ENCODE results near the gene KIF13A.
"Not testable (repeated sequence)": the region's sequence is repeated elsewhere in the genome, so short reads cannot be mapped to it uniquely, and the experiment has no call there.

Gene KIF13A

DNA sequence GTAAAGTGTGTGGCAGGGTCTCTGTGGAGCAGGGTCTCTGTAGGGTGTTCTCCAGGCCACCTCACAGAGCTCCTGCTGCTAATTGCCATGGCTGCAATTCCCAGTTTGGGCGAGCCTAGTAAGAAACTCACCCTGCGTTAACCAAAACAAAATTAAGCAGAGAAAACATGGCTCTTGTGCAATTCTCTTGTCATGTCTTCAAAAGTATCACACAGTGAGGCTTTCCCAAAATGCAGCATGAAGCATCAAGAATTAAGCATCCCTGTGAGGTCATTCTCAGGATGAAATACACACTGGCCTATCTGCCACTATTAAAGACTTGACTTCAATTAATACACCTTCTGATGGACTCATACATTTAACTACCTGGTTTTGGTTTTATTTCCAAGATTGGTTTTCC is 72.8 kb downstream of the KIF13A start:
- H3K4me3 ChIP-seq (IDR thresholded peaks at IDR 0.05; ENCODE audit: insufficient read depth, low read depth, low read length) = no peak overlapping the region
- H4K20me1 ChIP-seq (ENCODE audit: insufficient read depth) = no peaks in the 10 kb centered on the region
- H3K27me3 ChIP-seq (ENCODE audit: insufficient read depth, low read depth) = no peaks in the 10 kb centered on the region
- no peak overlapping the region for H3K4me2 ChIP-seq
- no peak overlapping the region for H3K9ac ChIP-seq
- H3K27ac ChIP-seq = no peak overlapping the region
- H3K36me3 ChIP-seq (ENCODE audit: insufficient read depth) = no peaks in the 10 kb centered on the region
- H2AFZ ChIP-seq (ENCODE audit: low read depth) = no peak overlapping the region
- H3K79me2 ChIP-seq (ENCODE audit: insufficient read depth, low read depth) = no peaks in the 10 kb centered on the region
- TF ChIP-seq, protein P1, sequence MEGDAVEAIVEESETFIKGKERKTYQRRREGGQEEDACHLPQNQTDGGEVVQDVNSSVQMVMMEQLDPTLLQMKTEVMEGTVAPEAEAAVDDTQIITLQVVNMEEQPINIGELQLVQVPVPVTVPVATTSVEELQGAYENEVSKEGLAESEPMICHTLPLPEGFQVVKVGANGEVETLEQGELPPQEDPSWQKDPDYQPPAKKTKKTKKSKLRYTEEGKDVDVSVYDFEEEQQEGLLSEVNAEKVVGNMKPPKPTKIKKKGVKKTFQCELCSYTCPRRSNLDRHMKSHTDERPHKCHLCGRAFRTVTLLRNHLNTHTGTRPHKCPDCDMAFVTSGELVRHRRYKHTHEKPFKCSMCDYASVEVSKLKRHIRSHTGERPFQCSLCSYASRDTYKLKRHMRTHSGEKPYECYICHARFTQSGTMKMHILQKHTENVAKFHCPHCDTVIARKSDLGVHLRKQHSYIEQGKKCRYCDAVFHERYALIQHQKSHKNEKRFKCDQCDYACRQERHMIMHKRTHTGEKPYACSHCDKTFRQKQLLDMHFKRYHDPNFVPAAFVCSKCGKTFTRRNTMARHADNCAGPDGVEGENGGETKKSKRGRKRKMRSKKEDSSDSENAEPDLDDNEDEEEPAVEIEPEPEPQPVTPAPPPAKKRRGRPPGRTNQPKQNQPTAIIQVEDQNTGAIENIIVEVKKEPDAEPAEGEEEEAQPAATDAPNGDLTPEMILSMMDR (conservative IDR thresholded peaks at IDR 0.05; ENCODE audit: low read depth, low read length) = no peak
- peaks cover 9% of the 10 kb centered on the region for H3K4me1 ChIP-seq (ENCODE audit: low read depth, poor library complexity, severe bottlenecking)

DNA sequence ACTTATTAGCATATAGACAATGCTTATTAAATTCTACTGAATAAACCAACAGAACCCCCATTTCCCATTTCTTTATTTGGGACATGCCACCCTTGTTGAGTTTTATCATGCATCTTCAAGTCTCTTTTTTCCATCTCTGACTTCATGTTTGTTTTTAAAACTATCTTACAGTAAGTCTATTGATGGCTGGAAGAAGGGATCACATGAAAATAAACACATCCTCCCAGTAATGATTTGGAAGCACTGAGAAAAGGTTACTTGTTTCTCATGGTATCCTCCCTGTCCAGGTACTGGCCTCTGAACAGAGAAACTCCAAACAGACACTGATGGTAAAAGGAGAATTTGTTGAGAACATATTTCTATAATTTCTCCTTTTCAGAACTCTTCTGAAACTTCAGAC is 74.9 kb downstream of the KIF13A start:
- no peak overlapping the region for H3K9ac ChIP-seq
- peaks cover 20% of the 10 kb centered on the region for H3K4me1 ChIP-seq (ENCODE audit: low read depth, poor library complexity, severe bottlenecking)
- no peak overlapping the region for H3K27ac ChIP-seq
- no peak overlapping the region for H3K4me3 ChIP-seq (IDR thresholded peaks at IDR 0.05; ENCODE audit: insufficient read depth, low read depth, low read length)
- TF ChIP-seq, protein P1 (conservative IDR thresholded peaks at IDR 0.05; ENCODE audit: low read depth, low read length) = no peak
- no peaks in the 10 kb centered on the region for H3K79me2 ChIP-seq (ENCODE audit: insufficient read depth, low read depth)
- H3K36me3 ChIP-seq (ENCODE audit: insufficient read depth) = no peaks in the 10 kb centered on the region
- no peak overlapping the region for H3K4me2 ChIP-seq
- H2AFZ ChIP-seq (ENCODE audit: low read depth) = no peak overlapping the region
- no peaks in the 10 kb centered on the region for H3K27me3 ChIP-seq (ENCODE audit: insufficient read depth, low read depth)
- H4K20me1 ChIP-seq (ENCODE audit: insufficient read depth) = no peaks in the 10 kb centered on the region

DNA sequence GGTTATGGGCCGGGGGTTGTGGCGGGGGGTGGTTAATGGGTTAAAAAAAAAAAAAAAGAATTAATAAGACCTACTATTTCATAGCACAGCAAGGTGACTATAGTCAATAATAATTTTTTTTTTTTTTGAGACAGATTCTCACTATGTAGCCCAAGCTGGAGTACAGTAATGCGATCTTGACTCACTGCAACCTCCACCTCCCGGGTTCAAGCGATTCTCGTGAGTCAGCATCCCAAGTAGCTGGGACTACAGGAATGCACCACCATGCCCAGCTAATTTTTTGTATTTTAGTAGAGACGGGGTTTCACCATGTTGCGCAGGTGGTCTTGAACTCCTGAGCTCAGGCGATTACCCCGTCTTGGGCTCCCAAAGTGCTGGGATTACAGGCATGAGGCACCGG is 75.8 kb downstream of the KIF13A start:
- not testable (repeated sequence) for H2AFZ ChIP-seq (ENCODE audit: low read depth); H3K27ac ChIP-seq; H3K4me2 ChIP-seq; H3K27me3 ChIP-seq (ENCODE audit: insufficient read depth, low read depth); H3K79me2 ChIP-seq (ENCODE audit: insufficient read depth, low read depth); H3K36me3 ChIP-seq (ENCODE audit: insufficient read depth); H4K20me1 ChIP-seq (ENCODE audit: insufficient read depth); H3K4me3 ChIP-seq (IDR thresholded peaks at IDR 0.05; ENCODE audit: insufficient read depth, low read depth, low read length); H3K9ac ChIP-seq
- H3K4me1 ChIP-seq (ENCODE audit: low read depth, poor library complexity, severe bottlenecking) = peaks cover 26% of the 10 kb centered on the region

DNA sequence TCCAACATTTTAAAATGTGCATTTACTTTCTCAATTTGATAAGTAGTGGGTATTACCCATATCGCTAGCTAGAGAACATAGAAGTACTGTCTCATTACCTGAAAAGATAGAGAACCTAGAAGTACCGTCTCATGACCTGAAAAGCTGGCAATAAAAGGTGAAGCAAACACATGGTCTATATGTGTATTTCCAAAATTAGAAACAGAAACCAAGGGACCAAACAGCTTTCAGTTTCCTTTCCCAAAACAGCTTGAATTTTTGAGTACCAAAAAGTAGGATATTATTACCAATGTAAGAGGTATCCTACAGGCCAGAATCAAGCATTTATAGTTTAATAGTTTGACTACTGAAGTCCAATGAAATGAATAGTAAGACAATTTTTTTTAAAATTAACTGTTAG is 77.2 kb downstream of the KIF13A start:
- no peak overlapping the region for H2AFZ ChIP-seq (ENCODE audit: low read depth)
- no peaks in the 10 kb centered on the region for H3K27me3 ChIP-seq (ENCODE audit: insufficient read depth, low read depth)
- no peaks in the 10 kb centered on the region for H4K20me1 ChIP-seq (ENCODE audit: insufficient read depth)
- peak overlapping the region; percentile 14; the same call in 1 of the 2 replicates for H3K4me2 ChIP-seq
- TF ChIP-seq, protein P1 (conservative IDR thresholded peaks at IDR 0.05; ENCODE audit: low read depth, low read length) = no peak
- H3K4me1 ChIP-seq (ENCODE audit: low read depth, poor library complexity, severe bottlenecking) = peaks cover 26% of the 10 kb centered on the region
- H3K79me2 ChIP-seq (ENCODE audit: insufficient read depth, low read depth) = no peaks in the 10 kb centered on the region
- H3K9ac ChIP-seq = no peak overlapping the region
- H3K27ac ChIP-seq = no peak overlapping the region
- H3K4me3 ChIP-seq (IDR thresholded peaks at IDR 0.05; ENCODE audit: insufficient read depth, low read depth, low read length) = no peak overlapping the region
- H3K36me3 ChIP-seq (ENCODE audit: insufficient read depth) = no peaks in the 10 kb centered on the region

DNA sequence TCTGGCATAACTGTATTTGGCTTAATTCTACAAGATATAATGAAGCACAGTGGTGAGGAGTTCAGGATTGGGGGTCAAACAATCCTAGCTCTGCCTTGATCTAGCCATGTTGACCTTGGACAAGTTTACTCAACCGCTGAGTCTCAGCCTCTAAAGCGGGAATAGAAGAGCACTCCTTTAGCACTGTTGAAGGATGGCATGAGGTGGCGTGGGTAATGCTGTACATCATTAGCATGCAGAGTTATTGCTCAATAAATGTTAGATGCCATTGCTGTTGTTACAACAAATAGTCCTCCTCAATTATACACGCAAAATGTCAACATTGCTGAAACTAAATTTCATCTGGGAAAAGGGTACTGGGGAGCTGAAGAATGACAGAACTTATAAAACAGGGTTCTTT is 78.6 kb downstream of the KIF13A start:
- no peaks in the 10 kb centered on the region for H3K79me2 ChIP-seq (ENCODE audit: insufficient read depth, low read depth)
- H3K4me2 ChIP-seq = no peak overlapping the region
- H3K4me1 ChIP-seq (ENCODE audit: low read depth, poor library complexity, severe bottlenecking) = peaks cover 26% of the 10 kb centered on the region
- no peaks in the 10 kb centered on the region for H3K36me3 ChIP-seq (ENCODE audit: insufficient read depth)
- no peak overlapping the region for H3K9ac ChIP-seq
- H3K27me3 ChIP-seq (ENCODE audit: insufficient read depth, low read depth) = no peaks in the 10 kb centered on the region
- no peaks in the 10 kb centered on the region for H4K20me1 ChIP-seq (ENCODE audit: insufficient read depth)
- no peak overlapping the region for H2AFZ ChIP-seq (ENCODE audit: low read depth)
- H3K27ac ChIP-seq = no peak overlapping the region
- TF ChIP-seq, protein P1 (conservative IDR thresholded peaks at IDR 0.05; ENCODE audit: low read depth, low read length) = no peak
- no peak overlapping the region for H3K4me3 ChIP-seq (IDR thresholded peaks at IDR 0.05; ENCODE audit: insufficient read depth, low read depth, low read length)

Data from KMS-11 (cell line).